Chondrocyte (in vitro differentiated cells): ENCODE results near the gene P2RY2. TPM values are rescaled to one million over a fixed set of nuclear protein-coding genes. Genes with fewer than 3 reads are reported as not detected.

Experiments
- DNase-seq: peaks from one replicate; pipeline ENCODE4 v3.0.0; 2021; ENCODE audit warnings: mixed read lengths, low spot score
- H3K27ac Mint-ChIP-seq: one replicate; pipeline ENCODE4 v1.8.0; 2021; ENCODE audit warnings: mild to moderate bottlenecking, moderate library complexity, mixed read lengths; ENCODE audit not compliant: unreplicated experiment
- H3K27me3 Mint-ChIP-seq: 2 replicates; pipeline ENCODE4 v1.8.0; 2021; ENCODE audit warnings: low read depth, mixed read lengths
- H3K36me3 Mint-ChIP-seq: 2 replicates; pipeline ENCODE4 v1.8.0; 2021; ENCODE audit warnings: low read depth, mixed read lengths
- H3K4me1 Mint-ChIP-seq: 2 replicates; pipeline ENCODE4 v1.8.0; 2021; ENCODE audit warnings: low read depth, mild to moderate bottlenecking, mixed read lengths
- H3K4me3 Mint-ChIP-seq: one replicate; pipeline ENCODE4 v1.8.0; 2021; ENCODE audit warnings: mild to moderate bottlenecking, moderate library complexity, mixed read lengths; ENCODE audit not compliant: unreplicated experiment
- H3K9me3 Mint-ChIP-seq: 2 replicates; pipeline ENCODE4 v1.8.0; 2021; ENCODE audit warnings: low read depth, mixed read lengths
- CTCF ChIP-seq: fragments of 200-600 bp; sonication (generic); IDR thresholded peaks from 2 replicates; pipeline ENCODE4 v1.5.0; 2021; ENCODE audit warnings: antibody characterized with exemption, mild to moderate bottlenecking, moderate library complexity
- total RNA-seq: library from RNA; stranded (reverse); gene quantifications from 3 replicates; pipeline ENCODE4 v1.2.1, GENCODE V29; 2021

Gene P2RY2
- total RNA-seq, 1 donor from 2014 or later: 0.32 TPM

DNA sequence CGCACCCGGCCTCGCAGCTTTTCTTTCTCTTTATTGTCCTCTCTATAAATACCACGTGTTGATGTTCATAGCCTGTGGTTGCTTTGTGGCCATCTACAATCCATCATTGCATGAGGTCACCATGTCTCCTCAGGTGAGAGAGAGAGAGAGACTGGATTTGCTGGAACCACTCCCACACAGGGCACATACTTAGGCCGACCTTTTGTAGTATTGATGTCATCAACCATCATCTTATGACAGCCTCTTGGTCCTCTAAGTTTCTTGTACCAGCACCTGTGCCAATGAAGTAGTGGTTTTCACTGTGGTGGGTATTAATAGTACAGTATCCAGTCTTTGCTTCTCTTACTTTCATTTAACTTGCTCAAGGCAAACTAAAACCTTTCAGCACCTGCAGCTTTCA, 31.2 kb downstream of the P2RY2 start:
- H3K4me3 Mint-ChIP-seq: no peak overlapping the region
- TF ChIP-seq CTCF: no peak
- H3K9me3 Mint-ChIP-seq: no peaks in the 10 kb centered on the region
- no peaks in the 10 kb centered on the region for H3K27me3 Mint-ChIP-seq
- H3K36me3 Mint-ChIP-seq: no peaks in the 10 kb centered on the region
- peaks cover 10% of the 10 kb centered on the region for H3K4me1 Mint-ChIP-seq
- DNase-seq: no peak
- no peak overlapping the region for H3K27ac Mint-ChIP-seq

DNA sequence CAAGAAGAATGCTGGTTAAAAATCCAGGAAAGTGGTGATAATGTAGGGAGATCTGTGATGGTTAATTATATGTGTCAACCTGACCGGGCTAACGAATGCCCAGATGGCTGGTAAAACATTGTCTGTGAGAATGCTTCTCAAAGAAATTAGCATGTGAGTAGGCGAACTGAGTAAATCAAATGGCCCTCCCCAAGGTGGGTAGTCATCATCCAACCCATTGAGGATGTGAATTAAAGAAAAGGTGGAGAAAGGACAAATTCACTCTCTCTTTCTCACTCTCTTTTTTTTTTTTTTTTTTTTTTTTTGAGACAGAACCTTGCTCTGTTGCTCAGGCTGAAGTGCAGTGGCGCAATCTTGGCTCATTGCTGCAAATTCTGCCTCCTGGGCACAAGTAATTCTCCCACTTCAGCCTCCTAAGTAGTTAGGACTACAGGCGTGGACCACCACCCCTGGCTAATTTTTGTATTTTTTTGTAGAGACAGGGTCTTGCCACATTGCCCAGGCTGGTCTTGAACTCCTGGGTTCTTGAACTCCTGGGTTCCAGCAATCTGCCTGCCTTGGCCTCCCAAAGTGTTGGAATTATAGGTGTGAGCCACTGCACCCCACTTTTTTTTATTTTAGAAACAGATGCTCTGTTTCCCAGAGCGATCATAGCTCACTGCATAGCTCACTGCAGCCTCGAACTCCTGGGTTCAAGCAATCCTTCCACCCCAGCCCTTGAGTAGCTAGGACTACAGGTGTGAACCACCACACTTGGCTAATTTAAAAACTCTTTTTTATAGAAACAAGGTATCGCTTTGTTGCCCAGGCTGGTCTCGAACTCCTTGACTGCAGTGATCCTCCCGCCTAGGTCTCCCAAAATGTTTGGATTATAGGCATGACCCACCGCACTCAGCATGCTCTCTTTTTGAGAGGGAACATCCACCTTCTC, 32.0 kb downstream of the P2RY2 start:
- no peaks in the 10 kb centered on the region for H3K9me3 Mint-ChIP-seq
- H3K27me3 Mint-ChIP-seq: no peaks in the 10 kb centered on the region
- no peak for DNase-seq
- no peak overlapping the region for H3K27ac Mint-ChIP-seq
- no peak for TF ChIP-seq CTCF
- H3K4me3 Mint-ChIP-seq: no peak overlapping the region
- no peaks in the 10 kb centered on the region for H3K36me3 Mint-ChIP-seq
- H3K4me1 Mint-ChIP-seq: peaks cover 10% of the 10 kb centered on the region

- no peak for DNase-seq
- TF ChIP-seq CTCF: peak; percentile 25
- H3K36me3 Mint-ChIP-seq: no peaks in the 10 kb centered on the region
- H3K9me3 Mint-ChIP-seq: no peaks in the 10 kb centered on the region
- no peaks in the 10 kb centered on the region for H3K27me3 Mint-ChIP-seq
- peaks cover 7% of the 10 kb centered on the region for H3K4me1 Mint-ChIP-seq
- H3K4me3 Mint-ChIP-seq: no peak overlapping the region
- H3K27ac Mint-ChIP-seq: no peak overlapping the region
Observed at GRCh38 chr11:73252577-73253191, 34.6 kb downstream of the P2RY2 start.

DNA sequence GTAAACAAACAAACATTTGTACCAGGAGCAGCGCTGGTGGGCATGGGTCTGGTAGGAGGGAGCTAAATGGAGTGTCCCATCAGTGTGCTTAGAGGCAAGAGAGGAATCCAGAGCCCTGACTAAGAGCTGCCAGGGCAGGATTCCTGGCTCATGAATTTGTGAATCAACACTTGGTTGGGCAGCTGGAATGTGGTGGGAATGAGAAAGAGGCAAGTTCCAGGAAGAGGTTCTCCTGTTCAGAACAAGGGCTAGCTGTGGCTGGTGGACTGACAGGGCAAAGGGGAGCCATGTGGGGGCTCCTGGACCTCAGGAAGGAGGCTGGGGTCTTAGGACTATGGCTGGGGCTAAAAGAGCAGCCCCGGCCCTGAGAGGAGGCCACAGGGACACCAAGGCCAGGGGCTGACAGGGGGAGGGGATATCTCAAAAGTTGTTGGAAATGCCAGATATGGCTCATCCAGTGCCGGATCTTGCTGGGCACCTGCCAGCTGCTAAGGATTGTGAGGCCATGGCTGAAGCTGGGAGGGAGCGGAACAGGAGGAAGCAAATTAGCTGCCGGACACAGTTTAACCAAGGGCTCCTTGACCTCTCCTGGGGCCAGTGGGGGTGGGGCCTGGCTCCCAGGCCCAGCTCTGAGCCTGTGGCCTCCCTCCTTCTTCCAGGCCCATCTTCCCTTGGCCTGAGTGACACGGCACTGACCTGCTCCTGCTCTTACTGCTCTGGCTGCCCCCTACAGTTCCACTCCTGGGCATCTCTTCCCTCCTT, 39.4 kb downstream of the P2RY2 start:
- H3K9me3 Mint-ChIP-seq: no peaks in the 10 kb centered on the region
- H3K36me3 Mint-ChIP-seq: no peaks in the 10 kb centered on the region
- no peaks in the 10 kb centered on the region for H3K27me3 Mint-ChIP-seq
- H3K27ac Mint-ChIP-seq: peak overlapping the region; percentile 100
- no peak for TF ChIP-seq CTCF
- DNase-seq: no peak
- H3K4me3 Mint-ChIP-seq: no peak overlapping the region
- H3K4me1 Mint-ChIP-seq: peaks cover 13% of the 10 kb centered on the region
